Measurements from ENCODE around the gene PUS1.

PUS1 gene

GRCh38 chr12:131917139-131917710 lies 11.9 kb upstream of the PUS1 start:
- TF ChIP-seq YY1 (IDR thresholded peaks at IDR 0.05; ENCODE audit: low read depth) (no peak), EGR1 (IDR thresholded peaks at IDR 0.05) (no peak), ZBTB7A (IDR thresholded peaks at IDR 0.05; ENCODE audit: low read depth) (no peak), FOXM1 (IDR thresholded peaks at IDR 0.05; ENCODE audit: borderline replicate concordance, low read depth) (no peak)
- TF ChIP-seq, protein P1, sequence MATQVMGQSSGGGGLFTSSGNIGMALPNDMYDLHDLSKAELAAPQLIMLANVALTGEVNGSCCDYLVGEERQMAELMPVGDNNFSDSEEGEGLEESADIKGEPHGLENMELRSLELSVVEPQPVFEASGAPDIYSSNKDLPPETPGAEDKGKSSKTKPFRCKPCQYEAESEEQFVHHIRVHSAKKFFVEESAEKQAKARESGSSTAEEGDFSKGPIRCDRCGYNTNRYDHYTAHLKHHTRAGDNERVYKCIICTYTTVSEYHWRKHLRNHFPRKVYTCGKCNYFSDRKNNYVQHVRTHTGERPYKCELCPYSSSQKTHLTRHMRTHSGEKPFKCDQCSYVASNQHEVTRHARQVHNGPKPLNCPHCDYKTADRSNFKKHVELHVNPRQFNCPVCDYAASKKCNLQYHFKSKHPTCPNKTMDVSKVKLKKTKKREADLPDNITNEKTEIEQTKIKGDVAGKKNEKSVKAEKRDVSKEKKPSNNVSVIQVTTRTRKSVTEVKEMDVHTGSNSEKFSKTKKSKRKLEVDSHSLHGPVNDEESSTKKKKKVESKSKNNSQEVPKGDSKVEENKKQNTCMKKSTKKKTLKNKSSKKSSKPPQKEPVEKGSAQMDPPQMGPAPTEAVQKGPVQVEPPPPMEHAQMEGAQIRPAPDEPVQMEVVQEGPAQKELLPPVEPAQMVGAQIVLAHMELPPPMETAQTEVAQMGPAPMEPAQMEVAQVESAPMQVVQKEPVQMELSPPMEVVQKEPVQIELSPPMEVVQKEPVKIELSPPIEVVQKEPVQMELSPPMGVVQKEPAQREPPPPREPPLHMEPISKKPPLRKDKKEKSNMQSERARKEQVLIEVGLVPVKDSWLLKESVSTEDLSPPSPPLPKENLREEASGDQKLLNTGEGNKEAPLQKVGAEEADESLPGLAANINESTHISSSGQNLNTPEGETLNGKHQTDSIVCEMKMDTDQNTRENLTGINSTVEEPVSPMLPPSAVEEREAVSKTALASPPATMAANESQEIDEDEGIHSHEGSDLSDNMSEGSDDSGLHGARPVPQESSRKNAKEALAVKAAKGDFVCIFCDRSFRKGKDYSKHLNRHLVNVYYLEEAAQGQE (IDR thresholded peaks at IDR 0.05; ENCODE audit: low read depth): no peak

DNA sequence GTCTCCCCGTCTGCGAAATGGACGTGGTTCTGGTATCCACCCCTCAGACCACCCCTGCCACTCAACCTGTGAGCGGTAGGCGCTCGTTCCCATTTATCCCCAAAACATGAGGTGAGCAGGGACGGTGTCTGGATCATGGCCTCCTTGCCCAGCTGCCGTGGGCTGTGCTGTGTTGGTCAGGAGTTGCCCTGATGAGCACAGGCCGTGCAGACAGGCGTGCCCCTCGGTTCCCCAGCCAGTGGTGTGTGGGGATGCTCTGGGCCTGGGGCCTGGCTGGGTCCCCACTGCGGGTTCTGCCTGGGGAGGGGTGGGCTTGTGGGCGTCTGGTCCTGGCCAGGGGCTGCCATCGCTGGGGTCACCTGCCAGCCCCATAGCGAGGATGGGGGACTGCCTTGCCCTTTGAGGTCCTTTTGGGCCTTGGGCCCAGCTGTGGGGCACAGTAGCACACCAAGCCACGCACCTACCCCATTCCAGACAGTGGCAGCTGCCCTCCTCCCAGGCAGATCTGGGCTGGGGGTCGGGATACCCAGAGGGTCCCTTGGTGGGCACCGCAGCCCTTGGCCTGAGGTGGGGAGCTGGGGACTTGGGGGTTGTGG lies 11.3 kb upstream of the PUS1 start:
- TF ChIP-seq TEAD4 (IDR thresholded peaks at IDR 0.05) (no peak), ZBTB7A (IDR thresholded peaks at IDR 0.05; ENCODE audit: low read depth) (no peak), NFIC (IDR thresholded peaks at IDR 0.05) (no peak)

- TF ChIP-seq RAD21 (IDR thresholded peaks at IDR 0.05; ENCODE audit: low read depth): no peak
- no peak for TF ChIP-seq CREB1 (IDR thresholded peaks at IDR 0.05; ENCODE audit: low read depth)
- no peak for TF ChIP-seq YY1 (IDR thresholded peaks at IDR 0.05; ENCODE audit: low read depth)
- TF ChIP-seq TCF12 (IDR thresholded peaks at IDR 0.05; ENCODE audit: low read depth): no peak
- no peak for TF ChIP-seq TAF1 (IDR thresholded peaks at IDR 0.05; ENCODE audit: low read depth)
- TF ChIP-seq, protein P1 (IDR thresholded peaks at IDR 0.05; ENCODE audit: low read depth): no peak
- no peak for TF ChIP-seq NFIC (IDR thresholded peaks at IDR 0.05)
- TF ChIP-seq USF1 (IDR thresholded peaks at IDR 0.05): no peak
- no peak for TF ChIP-seq ZBTB7A (IDR thresholded peaks at IDR 0.05; ENCODE audit: low read depth)
- TF ChIP-seq, protein P2, sequence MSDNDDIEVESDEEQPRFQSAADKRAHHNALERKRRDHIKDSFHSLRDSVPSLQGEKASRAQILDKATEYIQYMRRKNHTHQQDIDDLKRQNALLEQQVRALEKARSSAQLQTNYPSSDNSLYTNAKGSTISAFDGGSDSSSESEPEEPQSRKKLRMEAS (IDR thresholded peaks at IDR 0.05): no peak
- TF ChIP-seq TEAD4 (IDR thresholded peaks at IDR 0.05): no peak
- TF ChIP-seq CEBPB (IDR thresholded peaks at IDR 0.05): no peak
- no peak for TF ChIP-seq EGR1 (IDR thresholded peaks at IDR 0.05)
- TF ChIP-seq EP300 (IDR thresholded peaks at IDR 0.05; ENCODE audit: borderline replicate concordance): no peak
- TF ChIP-seq FOXM1 (IDR thresholded peaks at IDR 0.05; ENCODE audit: borderline replicate concordance, low read depth): no peak
Measured at GRCh38 chr12:131918311-131919050, 10.6 kb upstream of the PUS1 start.

DNA sequence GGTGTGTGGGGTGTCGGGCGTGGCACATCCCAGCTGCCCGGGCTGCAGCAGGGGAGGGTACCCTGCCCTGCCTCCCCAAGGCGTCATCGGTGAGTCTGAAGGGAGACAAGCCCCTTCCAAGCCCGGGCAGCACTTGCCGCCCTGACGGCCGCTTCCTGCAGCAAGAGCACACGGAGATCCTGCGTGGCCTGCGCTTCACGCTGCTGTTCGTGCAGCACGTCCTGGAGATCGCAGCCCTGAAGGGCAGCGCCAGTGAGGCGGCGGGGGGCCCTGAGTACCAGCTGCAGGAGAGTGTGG lies 10.1 kb upstream of the PUS1 start:
- TF ChIP-seq FOXM1 (IDR thresholded peaks at IDR 0.05; ENCODE audit: borderline replicate concordance, low read depth): no peak
- no peak for TF ChIP-seq RAD21 (IDR thresholded peaks at IDR 0.05; ENCODE audit: low read depth)
- TF ChIP-seq EP300 (IDR thresholded peaks at IDR 0.05; ENCODE audit: borderline replicate concordance): no peak
- TF ChIP-seq, protein P1 (IDR thresholded peaks at IDR 0.05; ENCODE audit: low read depth): no peak
- no peak for TF ChIP-seq USF1 (IDR thresholded peaks at IDR 0.05)
- TF ChIP-seq EGR1 (IDR thresholded peaks at IDR 0.05): no peak
- TF ChIP-seq, protein P2 (IDR thresholded peaks at IDR 0.05): no peak
